22Rv1 (cell line): ENCODE results near the gene MAVS.

ENCODE experiments used
- ZFX ChIP-seq: fragments of 450-650 bp; IDR thresholded peaks from 2 replicates; pipeline ENCODE4 v1.6.1; 2017; ENCODE audit warnings: antibody characterized with exemption, borderline replicate concordance
- TF ChIP-seq, protein P1 (sequence below): fragments of 450-650 bp; IDR thresholded peaks from 2 replicates; pipeline ENCODE4 v1.5.1; 2017; ENCODE audit warnings: mild to moderate bottlenecking

DNA sequence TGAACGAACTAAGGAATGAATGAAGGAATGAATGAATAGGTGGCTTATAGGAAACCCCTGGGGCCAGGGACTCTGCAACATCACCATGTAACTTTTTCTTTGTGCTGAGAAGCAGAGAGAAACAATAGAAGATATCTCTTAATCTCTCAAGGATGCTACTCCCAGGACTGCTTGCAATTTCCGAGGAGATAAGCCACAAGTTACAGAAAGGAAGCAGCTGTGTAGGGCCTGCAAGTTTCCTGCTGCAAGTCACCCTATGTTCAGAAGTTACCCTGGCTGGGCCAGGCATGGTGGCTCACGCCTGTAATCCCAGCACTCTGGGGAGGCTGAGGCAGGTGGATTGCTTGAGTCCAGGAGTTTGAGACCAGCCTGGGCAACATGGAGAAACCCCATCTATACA is 7.3 kb upstream of the MAVS start:
- TF ChIP-seq, protein P1, sequence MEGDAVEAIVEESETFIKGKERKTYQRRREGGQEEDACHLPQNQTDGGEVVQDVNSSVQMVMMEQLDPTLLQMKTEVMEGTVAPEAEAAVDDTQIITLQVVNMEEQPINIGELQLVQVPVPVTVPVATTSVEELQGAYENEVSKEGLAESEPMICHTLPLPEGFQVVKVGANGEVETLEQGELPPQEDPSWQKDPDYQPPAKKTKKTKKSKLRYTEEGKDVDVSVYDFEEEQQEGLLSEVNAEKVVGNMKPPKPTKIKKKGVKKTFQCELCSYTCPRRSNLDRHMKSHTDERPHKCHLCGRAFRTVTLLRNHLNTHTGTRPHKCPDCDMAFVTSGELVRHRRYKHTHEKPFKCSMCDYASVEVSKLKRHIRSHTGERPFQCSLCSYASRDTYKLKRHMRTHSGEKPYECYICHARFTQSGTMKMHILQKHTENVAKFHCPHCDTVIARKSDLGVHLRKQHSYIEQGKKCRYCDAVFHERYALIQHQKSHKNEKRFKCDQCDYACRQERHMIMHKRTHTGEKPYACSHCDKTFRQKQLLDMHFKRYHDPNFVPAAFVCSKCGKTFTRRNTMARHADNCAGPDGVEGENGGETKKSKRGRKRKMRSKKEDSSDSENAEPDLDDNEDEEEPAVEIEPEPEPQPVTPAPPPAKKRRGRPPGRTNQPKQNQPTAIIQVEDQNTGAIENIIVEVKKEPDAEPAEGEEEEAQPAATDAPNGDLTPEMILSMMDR: no peak
- no peak for TF ChIP-seq ZFX
